GM10248 (cell line): Measurements from ENCODE around the gene PARD6A.

ENCODE experiments used
- CTCF ChIA-PET: fragments of 300-600 bp; sonication (Branson Sonifier 250); formaldehyde crosslinking; extraction: SDS; loops from one replicate; lab custom pipeline; 2021; ENCODE audit warnings: antibody characterized with exemption; lab: Yijun Ruan, JAX
- POLR2A ChIA-PET: fragments of 350-650 bp; sonication (Branson Sonifier 250); formaldehyde crosslinking; extraction: SDS; loops from one replicate; lab custom pipeline; 2020; ENCODE audit warnings: antibody characterized with exemption; lab: Yijun Ruan, JAX
- DNase-seq: peaks from one replicate; pipeline ENCODE4 v3.0.0; 2012; ENCODE audit errors: extremely low spot score
- TF ChIP-seq, protein P1 (sequence below): IDR thresholded peaks from 2 replicates; pipeline ENCODE4 v1.5.1; 2012; ENCODE audit warnings: mild to moderate bottlenecking, low read depth; ENCODE audit errors: extremely low read depth, missing control alignments, control extremely low read depth

The PARD6A gene

DNA sequence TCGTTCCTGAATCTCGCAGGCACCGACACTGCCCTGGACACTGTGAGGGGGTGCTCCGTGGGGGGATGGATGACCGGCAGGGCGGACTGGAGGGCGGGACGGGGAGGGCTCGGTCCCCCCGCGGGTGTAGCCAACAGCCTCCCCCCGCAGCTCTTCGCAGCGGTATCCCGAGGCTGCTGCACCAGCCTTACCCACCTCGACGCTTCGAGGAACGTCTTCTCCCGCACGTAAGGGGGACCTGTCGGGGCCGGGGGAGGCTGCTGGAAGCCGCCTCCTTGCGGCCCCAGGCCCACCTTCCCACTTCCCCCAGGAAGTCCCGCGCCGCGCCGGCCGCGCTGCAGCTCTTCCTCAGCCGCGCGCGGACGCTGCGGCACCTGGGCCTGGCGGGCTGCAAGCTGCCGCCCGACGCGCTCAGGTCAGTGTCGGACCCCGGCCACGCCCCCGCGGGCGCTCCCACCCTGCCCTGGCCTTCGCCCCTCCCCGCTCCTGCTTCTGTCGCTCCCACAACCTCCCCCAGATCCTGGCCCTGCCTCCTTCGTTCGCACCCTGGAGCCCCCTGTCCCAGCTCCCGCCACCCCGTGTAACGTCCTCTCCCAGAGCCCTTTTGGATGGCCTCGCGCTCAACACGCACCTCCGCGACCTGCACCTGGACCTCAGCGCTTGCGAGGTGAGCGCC lies 12.5 kb upstream of the PARD6A start:
- TF ChIP-seq, protein P1, sequence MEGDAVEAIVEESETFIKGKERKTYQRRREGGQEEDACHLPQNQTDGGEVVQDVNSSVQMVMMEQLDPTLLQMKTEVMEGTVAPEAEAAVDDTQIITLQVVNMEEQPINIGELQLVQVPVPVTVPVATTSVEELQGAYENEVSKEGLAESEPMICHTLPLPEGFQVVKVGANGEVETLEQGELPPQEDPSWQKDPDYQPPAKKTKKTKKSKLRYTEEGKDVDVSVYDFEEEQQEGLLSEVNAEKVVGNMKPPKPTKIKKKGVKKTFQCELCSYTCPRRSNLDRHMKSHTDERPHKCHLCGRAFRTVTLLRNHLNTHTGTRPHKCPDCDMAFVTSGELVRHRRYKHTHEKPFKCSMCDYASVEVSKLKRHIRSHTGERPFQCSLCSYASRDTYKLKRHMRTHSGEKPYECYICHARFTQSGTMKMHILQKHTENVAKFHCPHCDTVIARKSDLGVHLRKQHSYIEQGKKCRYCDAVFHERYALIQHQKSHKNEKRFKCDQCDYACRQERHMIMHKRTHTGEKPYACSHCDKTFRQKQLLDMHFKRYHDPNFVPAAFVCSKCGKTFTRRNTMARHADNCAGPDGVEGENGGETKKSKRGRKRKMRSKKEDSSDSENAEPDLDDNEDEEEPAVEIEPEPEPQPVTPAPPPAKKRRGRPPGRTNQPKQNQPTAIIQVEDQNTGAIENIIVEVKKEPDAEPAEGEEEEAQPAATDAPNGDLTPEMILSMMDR = no peak
- DNase-seq = no peak
- CTCF ChIA-PET = interaction anchor here (0.9 to 10.5 kb wide), 6 partner anchors 12 to 134 kb away, joined by 3 to 157 read pairs (median 46); partner anchors contain the start of genes ACD and PARD6A
- POLR2A ChIA-PET = no interaction called here

DNA sequence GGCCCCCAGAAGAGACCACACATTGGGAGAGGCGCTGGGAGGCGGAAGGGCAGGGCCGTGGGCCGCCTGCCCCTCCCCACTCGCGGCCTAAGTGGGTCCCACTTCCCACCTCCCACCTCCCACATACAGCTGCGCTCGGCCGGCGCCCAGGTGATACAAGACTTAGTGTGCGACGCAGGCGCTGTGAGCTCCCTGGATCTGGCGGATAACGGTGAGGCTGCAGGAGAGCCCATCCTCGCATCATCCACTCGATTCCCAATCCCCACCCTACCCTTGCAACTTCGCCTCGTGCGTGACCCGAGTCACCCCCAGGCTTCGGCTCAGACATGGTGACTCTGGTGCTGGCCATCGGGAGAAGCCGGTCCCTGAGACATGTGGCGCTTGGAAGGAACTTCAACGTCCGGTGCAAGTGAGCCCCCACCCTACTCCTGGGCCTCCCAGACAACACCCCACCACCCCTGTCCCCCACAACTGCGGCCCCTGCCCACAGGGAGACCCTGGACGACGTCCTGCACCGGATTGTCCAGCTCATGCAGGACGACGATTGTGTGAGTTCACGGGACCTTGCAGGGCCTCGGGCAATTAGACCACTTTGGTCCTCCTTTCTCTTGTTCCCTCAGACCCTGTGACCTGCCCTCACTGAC lies 11.9 kb upstream of the PARD6A start:
- POLR2A ChIA-PET = no interaction called here
- CTCF ChIA-PET = interaction anchor here (0.7 to 9.1 kb wide), 3 partner anchors 11 to 128 kb away, joined by 3 to 121 read pairs (median 89); partner anchors contain the start of genes ACD and PARD6A
- TF ChIP-seq, protein P1 = no peak
- DNase-seq = no peak

DNA sequence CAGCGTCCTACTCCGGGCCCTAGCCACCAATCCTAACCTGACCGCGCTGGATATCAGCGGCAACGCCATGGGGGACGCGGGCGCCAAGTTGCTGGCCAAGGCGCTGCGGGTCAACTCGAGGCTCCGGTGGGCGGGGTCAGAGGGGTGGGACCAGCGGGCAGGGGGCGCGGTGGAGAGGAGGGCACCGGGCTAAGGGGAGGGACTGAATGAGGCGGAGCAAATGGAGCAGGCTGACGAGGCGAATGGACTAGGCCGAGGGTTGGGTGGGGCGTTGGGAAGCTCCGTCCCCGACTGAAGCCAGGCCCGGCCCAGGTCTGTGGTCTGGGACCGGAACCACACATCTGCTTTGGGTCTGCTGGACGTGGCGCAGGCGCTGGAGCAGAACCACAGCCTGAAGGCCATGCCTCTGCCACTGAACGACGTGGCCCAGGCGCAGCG lies 11.2 kb upstream of the PARD6A start:
- no peak for DNase-seq
- TF ChIP-seq, protein P1 = no peak
- ChIA-PET CTCF (interaction anchor here (0.7 to 8.1 kb wide), 3 partner anchors 10 to 129 kb away, joined by 3 to 89 read pairs (median 3); partner anchors contain the start of genes ACD and PARD6A), POLR2A (no interaction called here)

DNA sequence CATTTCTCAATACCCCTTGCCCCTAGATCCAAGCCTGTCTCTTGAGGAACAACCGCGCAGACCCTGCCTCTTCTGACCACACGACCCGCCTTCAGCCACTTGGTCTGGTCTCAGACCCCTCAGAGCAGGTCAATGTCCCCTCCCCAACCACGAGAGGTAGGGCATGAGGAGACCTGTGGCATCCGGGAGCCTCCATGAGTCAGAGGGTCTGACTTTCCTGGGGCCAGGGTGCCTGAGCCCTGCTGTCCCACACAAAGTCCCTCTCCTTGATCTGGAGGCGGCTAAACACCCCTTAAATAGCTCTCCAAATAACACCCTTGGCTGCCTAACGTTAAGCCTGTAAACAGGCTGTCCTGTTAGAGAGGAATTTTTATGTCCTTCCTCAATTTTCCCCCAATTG lies 10.7 kb upstream of the PARD6A start:
- DNase-seq = no peak
- ChIA-PET CTCF (interaction anchor here (1.1 to 3.2 kb wide), 2 partner anchors 11 to 128 kb away, joined by 3 to 17 read pairs; partner anchors contain the start of genes ACD and PARD6A), POLR2A (no interaction called here)
- TF ChIP-seq, protein P1 = no peak

DNA sequence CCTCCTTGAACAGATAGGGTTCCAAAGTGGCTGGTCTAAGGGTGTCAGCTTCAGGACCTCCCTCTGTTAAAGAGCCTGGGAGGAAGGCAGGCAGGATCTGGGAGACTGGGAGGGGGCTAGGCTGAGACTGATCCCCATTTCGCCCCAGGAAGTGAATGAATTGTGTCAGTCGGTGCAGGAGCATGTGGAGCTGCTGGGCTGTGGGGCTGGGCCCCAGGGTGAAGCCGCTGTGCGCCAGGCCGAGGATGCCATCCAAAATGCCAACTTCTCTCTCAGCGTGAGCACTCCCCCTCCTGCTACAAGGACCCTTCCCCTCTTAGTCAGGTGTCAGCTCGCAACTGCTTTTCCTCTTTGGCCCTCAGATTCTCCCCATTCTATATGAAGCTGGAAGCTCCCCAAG lies 9.7 kb upstream of the PARD6A start:
- POLR2A ChIA-PET = no interaction called here
- no peak for DNase-seq
- TF ChIP-seq, protein P1 = no peak
- CTCF ChIA-PET = interaction anchor here (0.9 to 3.2 kb wide), 3 partner anchors 16 to 129 kb away, joined by 3 to 17 read pairs (median 14); partner anchors contain the start of genes C16orf86 and ENKD1

DNA sequence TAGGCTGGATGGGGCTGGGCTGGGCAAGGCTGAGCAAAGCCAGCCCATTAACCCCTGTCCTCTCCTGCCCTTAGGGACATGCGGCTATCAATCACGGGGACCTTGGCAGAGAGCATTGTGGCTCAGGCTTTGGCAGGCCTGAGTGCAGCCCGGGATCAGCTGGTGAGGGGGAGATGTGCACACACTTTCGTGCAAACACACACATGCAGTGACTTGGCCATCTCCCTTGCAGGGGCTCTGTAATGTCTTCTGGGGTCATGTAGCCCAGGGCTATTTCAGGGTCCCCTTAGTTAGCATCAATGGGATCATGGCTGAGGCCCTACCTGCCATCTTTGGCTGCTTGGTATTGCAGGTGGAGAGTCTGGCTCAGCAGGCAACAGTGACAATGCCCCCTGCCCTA lies 8.9 kb upstream of the PARD6A start:
- ChIA-PET POLR2A (no interaction called here), CTCF (interaction anchor here (0.9 to 3.2 kb wide), 6 partner anchors 9 to 171 kb away, joined by 3 to 17 read pairs (median 4); partner anchors contain the start of gene ATP6V0D1)
- DNase-seq = no peak
- TF ChIP-seq, protein P1 = no peak
